ENCODE data around the gene MCCD1.

Gene MCCD1

DNA sequence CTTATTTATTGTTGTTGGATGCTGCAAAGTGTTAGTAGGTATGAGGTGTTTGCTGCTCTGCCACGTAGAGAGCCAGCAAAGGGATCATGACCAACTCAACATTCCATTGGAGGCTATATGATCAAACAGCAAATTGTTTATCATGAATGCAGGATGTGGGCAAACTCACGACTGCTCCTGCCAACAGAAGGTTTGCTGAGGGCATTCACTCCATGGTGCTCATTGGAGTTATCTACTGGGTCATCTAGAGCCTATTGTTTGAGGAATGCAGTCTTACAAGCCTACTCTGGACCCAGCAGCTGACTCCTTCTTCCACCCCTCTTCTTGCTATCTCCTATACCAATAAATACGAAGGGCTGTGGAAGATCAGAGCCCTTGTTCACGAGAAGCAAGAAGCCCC, 18.8 kb upstream of the MCCD1 start:
- H3K4me2 ChIP-seq (ENCODE audit: low read length): no peak overlapping the region
- no peak overlapping the region for H3K27ac ChIP-seq
- H3K79me2 ChIP-seq: no peaks in the 10 kb centered on the region
- H3K27me3 ChIP-seq (ENCODE audit: control insufficient read depth, insufficient read depth, low read length): no peaks in the 10 kb centered on the region
- H3K9ac ChIP-seq: no peak overlapping the region
- H3K4me1 ChIP-seq: no peaks in the 10 kb centered on the region
- no peaks in the 10 kb centered on the region for H3K9me3 ChIP-seq (ENCODE audit: control insufficient read depth, low read length)
- no peak overlapping the region for H2AFZ ChIP-seq
- no peak overlapping the region for H3K4me3 ChIP-seq (ENCODE audit: low read depth, low read length)
- no peaks in the 10 kb centered on the region for H3K36me3 ChIP-seq (ENCODE audit: control insufficient read depth, insufficient read depth, low read length)
- TF ChIP-seq, protein P1, sequence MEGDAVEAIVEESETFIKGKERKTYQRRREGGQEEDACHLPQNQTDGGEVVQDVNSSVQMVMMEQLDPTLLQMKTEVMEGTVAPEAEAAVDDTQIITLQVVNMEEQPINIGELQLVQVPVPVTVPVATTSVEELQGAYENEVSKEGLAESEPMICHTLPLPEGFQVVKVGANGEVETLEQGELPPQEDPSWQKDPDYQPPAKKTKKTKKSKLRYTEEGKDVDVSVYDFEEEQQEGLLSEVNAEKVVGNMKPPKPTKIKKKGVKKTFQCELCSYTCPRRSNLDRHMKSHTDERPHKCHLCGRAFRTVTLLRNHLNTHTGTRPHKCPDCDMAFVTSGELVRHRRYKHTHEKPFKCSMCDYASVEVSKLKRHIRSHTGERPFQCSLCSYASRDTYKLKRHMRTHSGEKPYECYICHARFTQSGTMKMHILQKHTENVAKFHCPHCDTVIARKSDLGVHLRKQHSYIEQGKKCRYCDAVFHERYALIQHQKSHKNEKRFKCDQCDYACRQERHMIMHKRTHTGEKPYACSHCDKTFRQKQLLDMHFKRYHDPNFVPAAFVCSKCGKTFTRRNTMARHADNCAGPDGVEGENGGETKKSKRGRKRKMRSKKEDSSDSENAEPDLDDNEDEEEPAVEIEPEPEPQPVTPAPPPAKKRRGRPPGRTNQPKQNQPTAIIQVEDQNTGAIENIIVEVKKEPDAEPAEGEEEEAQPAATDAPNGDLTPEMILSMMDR (IDR thresholded peaks at IDR 0.05): no peak

DNA sequence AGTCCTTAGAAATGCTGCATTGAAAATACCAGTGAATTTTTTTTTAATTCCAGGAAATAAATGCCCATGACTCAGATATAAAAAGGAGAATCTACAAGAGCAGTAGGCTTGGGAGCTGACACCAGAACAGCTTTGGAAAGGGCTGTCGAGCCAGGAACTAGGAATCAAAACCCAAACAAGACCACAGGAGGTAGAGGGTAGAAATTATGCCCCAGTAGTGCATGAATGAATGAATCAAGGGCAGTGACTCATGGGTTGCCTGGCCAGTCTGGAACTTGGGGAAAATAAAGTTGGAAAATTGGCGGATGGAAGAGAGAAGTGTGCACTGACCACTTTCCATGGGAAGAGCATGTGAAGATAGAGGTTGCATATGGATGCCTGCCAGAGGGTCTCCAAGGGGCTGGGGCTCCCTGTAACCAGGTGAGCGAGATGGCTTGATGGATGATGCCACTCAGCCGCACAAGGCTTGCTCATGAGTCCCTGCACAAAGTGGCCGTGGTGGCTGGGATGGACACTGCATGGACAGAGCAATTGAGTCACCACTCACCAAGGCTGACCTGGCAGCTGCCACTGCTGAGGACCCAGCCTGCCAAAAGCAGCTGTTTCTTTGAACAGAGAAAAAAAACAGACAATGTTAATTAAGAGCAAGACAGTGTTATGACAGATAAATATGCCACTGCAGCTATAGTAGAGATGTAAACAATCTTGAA, 15.2 kb upstream of the MCCD1 start:
- H3K79me2 ChIP-seq: no peaks in the 10 kb centered on the region
- H2AFZ ChIP-seq: no peak overlapping the region

DNA sequence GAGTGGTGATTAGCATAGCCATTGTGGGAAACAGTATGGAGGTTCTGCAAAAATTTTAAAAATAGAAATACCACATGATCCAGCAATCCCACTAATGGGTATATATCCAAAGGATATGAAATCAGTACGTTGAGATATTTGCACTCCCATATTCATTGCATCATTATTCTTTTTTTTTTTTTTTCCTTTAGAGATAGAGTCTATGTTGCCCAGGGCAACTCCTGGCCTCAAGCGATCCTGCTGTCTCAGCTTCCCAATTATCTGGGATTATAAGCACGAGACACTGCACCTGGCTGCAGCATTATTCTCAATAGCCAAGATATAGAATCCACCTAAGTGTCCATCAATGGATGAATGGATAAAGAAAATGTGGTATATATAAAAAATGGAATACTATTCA, 6.9 kb upstream of the MCCD1 start:
- Histone ChIP-seq H3K27ac (no peak overlapping the region), H3K9ac (no peak overlapping the region), H3K4me1 (no peaks in the 10 kb centered on the region), H3K4me3 (ENCODE audit: low read depth, low read length) (no peak overlapping the region), H3K27me3 (ENCODE audit: control insufficient read depth, insufficient read depth, low read length) (no peaks in the 10 kb centered on the region), H3K9me3 (ENCODE audit: control insufficient read depth, low read length) (no peaks in the 10 kb centered on the region), H3K79me2 (no peaks in the 10 kb centered on the region), H2AFZ (no peak overlapping the region), H3K36me3 (ENCODE audit: control insufficient read depth, insufficient read depth, low read length) (no peaks in the 10 kb centered on the region), H3K4me2 (ENCODE audit: low read length) (no peak overlapping the region)
- TF ChIP-seq, protein P1 (IDR thresholded peaks at IDR 0.05): no peak

More for the DNA sequence above, 15.2 kb upstream of the MCCD1 start:
- Histone ChIP-seq H3K27me3 (ENCODE audit: control insufficient read depth, insufficient read depth, low read length) (no peaks in the 10 kb centered on the region), H3K27ac (no peak overlapping the region), H3K9me3 (ENCODE audit: control insufficient read depth, low read length) (no peaks in the 10 kb centered on the region), H3K4me3 (ENCODE audit: low read depth, low read length) (no peak overlapping the region), H3K9ac (no peak overlapping the region), H3K4me2 (ENCODE audit: low read length) (no peak overlapping the region), H3K36me3 (ENCODE audit: control insufficient read depth, insufficient read depth, low read length) (no peaks in the 10 kb centered on the region), H3K4me1 (no peaks in the 10 kb centered on the region)
- TF ChIP-seq, protein P1 (IDR thresholded peaks at IDR 0.05): no peak

DNA sequence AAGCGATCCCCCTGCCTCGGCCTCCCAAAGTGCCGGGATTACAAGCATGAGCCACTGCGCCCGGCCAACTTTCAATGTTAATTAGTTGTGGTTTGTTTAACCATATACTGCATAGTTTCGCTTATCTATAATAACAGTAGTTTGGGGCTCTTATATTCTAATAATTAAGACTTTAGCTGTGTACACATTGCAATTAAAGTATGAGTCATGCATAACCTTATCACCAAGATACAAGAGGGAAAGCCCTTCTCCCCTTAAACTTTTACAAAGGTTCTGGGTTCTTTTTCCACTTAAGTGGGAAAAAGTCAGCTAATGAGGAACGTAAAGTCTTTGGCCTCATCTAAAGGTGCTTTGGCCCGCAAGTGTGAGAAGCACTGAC, 3.2 kb upstream of the MCCD1 start:
- Histone ChIP-seq H3K36me3 (ENCODE audit: control insufficient read depth, insufficient read depth, low read length) (no peaks in the 10 kb centered on the region), H3K27me3 (ENCODE audit: control insufficient read depth, insufficient read depth, low read length) (no peaks in the 10 kb centered on the region), H3K27ac (no peak overlapping the region), H3K4me3 (ENCODE audit: low read depth, low read length) (no peak overlapping the region), H2AFZ (no peak overlapping the region), H3K9ac (no peak overlapping the region), H3K4me1 (no peaks in the 10 kb centered on the region), H3K9me3 (ENCODE audit: control insufficient read depth, low read length) (no peaks in the 10 kb centered on the region), H3K4me2 (ENCODE audit: low read length) (no peak overlapping the region), H3K79me2 (no peaks in the 10 kb centered on the region)
- TF ChIP-seq, protein P1 (IDR thresholded peaks at IDR 0.05): no peak

All from parathyroid adenoma (tissue), 2 donors.